ENCODE results near the gene MAPT. TPM values are rescaled to one million over a fixed set of nuclear protein-coding genes. Genes with fewer than 3 reads are reported as not detected.

Gene MAPT
- total and polyA plus RNA-seq, 2 of the 13 experiments (the other 11 are each of a cell fraction or from before 2014, with no cell fraction given) = 2.1 to 2.8 TPM

GRCh38 chr17:45857977-45858708 is 36.2 kb upstream of the MAPT start (continued):
- peak; percentile 34; the same call in 1 of the 2 replicates for TF ChIP-seq ZGPAT (CRISPR knock-in tag; IDR thresholded peaks at IDR 0.05)
- peak; percentile 51; the same call in 1 of the 2 replicates for TF ChIP-seq MTF1 (CRISPR knock-in tag; IDR thresholded peaks at IDR 0.05)
- peak; percentile 77 for TF ChIP-seq MXD4 (CRISPR knock-in tag; IDR thresholded peaks at IDR 0.05)
- TF ChIP-seq ZFP36 (IDR thresholded peaks at IDR 0.05; ENCODE audit: borderline replicate concordance, low read depth, low read length, partially characterized antibody) = no peak
- peak; percentile 84; the same call in 1 of the 2 replicates for TF ChIP-seq ZBED4 (CRISPR knock-in tag; IDR thresholded peaks at IDR 0.05; ENCODE audit: borderline replicate concordance)
- peak; percentile 43; the same call in 1 of the 2 replicates for TF ChIP-seq MYNN (CRISPR knock-in tag; IDR thresholded peaks at IDR 0.05; ENCODE audit: low read depth)
- peak; percentile 96 for TF ChIP-seq FOXK1 (CRISPR knock-in tag; IDR thresholded peaks at IDR 0.05; ENCODE audit: borderline replicate concordance, low read depth)
- no peak for TF ChIP-seq BCL3 (CRISPR knock-in tag; IDR thresholded peaks at IDR 0.05)
- TF ChIP-seq SRY (CRISPR knock-in tag; IDR thresholded peaks at IDR 0.05) = peak; percentile 19; the same call in 1 of the 2 replicates
- 0 out of 2 replicates have a peak, but pooled peaks have one; percentile 75 for TF ChIP-seq AHR (CRISPR knock-in tag; IDR thresholded peaks at IDR 0.05)
- 0 out of 2 replicates have a peak, but pooled peaks have one; percentile 35 for TF ChIP-seq MZF1 (CRISPR knock-in tag; IDR thresholded peaks at IDR 0.05; ENCODE audit: borderline replicate concordance)
- TF ChIP-seq ZNF263 (CRISPR knock-in tag; IDR thresholded peaks at IDR 0.05) = no peak
- peak; percentile 54; the same call in 1 of the 2 replicates for TF ChIP-seq PRDM15 (CRISPR knock-in tag; IDR thresholded peaks at IDR 0.05)
- 0 out of 2 replicates have a peak, but pooled peaks have one; percentile 20 for TF ChIP-seq MED1 (CRISPR knock-in tag; IDR thresholded peaks at IDR 0.05)
- TF ChIP-seq KLF15 (CRISPR knock-in tag; IDR thresholded peaks at IDR 0.05; ENCODE audit: borderline replicate concordance) = peak; percentile 55; the same call in 1 of the 2 replicates
- no peak for TF ChIP-seq ATRX (CRISPR knock-in tag; IDR thresholded peaks at IDR 0.05; ENCODE audit: borderline replicate concordance)
- TF ChIP-seq MTERF4 (CRISPR knock-in tag; IDR thresholded peaks at IDR 0.05) = peak; percentile 89; the same call in 1 of the 2 replicates

Data from HepG2 (cell line).